ENCODE measurements around the gene FYN.

DNA sequence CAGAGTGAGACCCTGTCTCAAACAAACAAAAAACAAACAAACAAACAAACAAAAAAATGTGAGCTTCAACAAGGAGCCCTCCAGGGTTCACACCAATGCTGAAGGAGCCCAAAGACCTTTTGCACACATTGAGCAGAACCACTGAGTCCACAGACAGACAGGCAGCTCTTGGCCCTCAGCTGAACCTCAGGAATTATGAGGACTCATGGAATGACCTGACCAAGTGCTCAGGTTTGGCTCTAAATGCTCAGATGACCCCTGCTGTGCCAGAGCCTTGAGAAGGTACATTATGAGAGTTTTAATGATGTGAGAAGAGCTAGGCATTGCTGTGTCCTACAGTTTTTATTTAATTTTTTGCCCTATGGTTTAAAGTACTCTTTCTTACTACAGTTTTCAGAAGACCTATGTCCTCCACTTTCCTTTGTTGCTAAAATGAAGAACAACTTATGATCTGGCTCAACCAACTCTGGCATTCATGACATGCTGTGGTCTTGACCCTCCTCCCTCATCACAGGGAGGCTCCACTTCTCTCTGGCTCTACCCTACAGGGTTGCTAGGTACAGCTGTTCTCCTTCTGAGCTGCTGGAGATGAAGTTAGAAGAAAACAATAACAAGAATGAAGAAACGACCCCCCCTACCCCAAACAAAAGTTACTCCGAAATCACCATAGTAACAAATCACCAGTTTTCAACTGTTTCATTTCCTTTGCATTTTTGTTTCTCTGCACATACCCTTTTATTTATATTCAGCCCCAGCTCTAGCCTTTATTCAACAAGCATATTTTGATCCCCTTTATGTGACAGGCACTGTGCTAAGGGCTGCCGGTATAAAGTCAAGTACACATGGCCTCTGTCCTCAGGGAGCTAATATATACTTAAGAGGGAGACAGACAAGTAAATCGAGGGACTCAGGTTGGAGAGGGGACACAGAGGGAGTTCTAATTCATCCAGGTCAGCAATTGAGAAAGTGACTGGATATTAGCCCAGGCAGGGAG, 138.9 kb downstream of the FYN start:
- TF ChIP-seq POLR2AphosphoS5 (IDR thresholded peaks at IDR 0.05; ENCODE audit: insufficient read depth in 1 of 2, low read depth in 1 of 2) (no peak), POLR2A (IDR thresholded peaks at IDR 0.05) (no peak)

All from vagina (tissue), 2 donors.